RWPE2 (cell line): ENCODE data around the gene IRF7.
"Not testable (repeated sequence)": the region's sequence is repeated elsewhere in the genome, so short reads cannot be mapped to it uniquely, and the experiment has no call there.

ENCODE experiments used
- ATAC-seq: fragments of 200-7000 bp; cut with Tn5 transposase; 3 replicates; pipeline ENCODE4 v1.9.1; 2021; ENCODE audit warnings: low read depth
- DNase-seq: peaks from one replicate; pipeline ENCODE4 v3.0.0-alpha.2; 2020; ENCODE audit warnings: low spot score
- H3K27ac ChIP-seq: fragments of 450-650 bp; 2 replicates; pipeline ENCODE4 v1.5.1; 2017; ENCODE audit warnings: mild to moderate bottlenecking; ENCODE audit not compliant: poor library complexity, severe bottlenecking
- H3K27me3 ChIP-seq: fragments of 250-450 bp; sonication (Bioruptor Pico); 2 replicates; pipeline ENCODE4 v1.5.1; 2021; ENCODE audit warnings: mild to moderate bottlenecking, moderate library complexity; ENCODE audit not compliant: insufficient read depth, poor library complexity, severe bottlenecking
- H3K36me3 ChIP-seq: fragments of 250-450 bp; sonication (Bioruptor Pico); 2 replicates; pipeline ENCODE4 v1.5.1; 2020; ENCODE audit warnings: low read depth, mild to moderate bottlenecking, moderate library complexity
- H3K4me1 ChIP-seq: fragments of 250-450 bp; sonication (Bioruptor Pico); 2 replicates; pipeline ENCODE4 v1.5.1; 2021; ENCODE audit warnings: mild to moderate bottlenecking, moderate library complexity; ENCODE audit not compliant: insufficient read depth, poor library complexity, severe bottlenecking
- H3K4me3 ChIP-seq: fragments of 250-450 bp; sonication (Bioruptor Pico); 2 replicates; pipeline ENCODE4 v1.5.1; 2021; ENCODE audit warnings: mild to moderate bottlenecking, moderate library complexity; ENCODE audit not compliant: severe bottlenecking
- H3K9me3 ChIP-seq: fragments of 250-450 bp; sonication (Bioruptor Pico); 2 replicates; pipeline ENCODE4 v1.5.1; 2021; ENCODE audit warnings: mild to moderate bottlenecking, moderate library complexity; ENCODE audit not compliant: severe bottlenecking
- CTCF ChIP-seq: fragments of 450-650 bp; IDR thresholded peaks from one replicate; pipeline ENCODE4 v1.5.1; 2017; ENCODE audit warnings: mild to moderate bottlenecking, moderate library complexity; ENCODE audit not compliant: poor library complexity, severe bottlenecking

Gene IRF7

GRCh38 chr11:655036-655726, 39.4 kb upstream of the IRF7 start:
- Histone ChIP-seq H3K4me3 (no peak overlapping the region), H3K4me1 (no peaks in the 10 kb centered on the region), H3K27me3 (no peaks in the 10 kb centered on the region), H3K9me3 (no peaks in the 10 kb centered on the region), H3K27ac (no peak overlapping the region), H3K36me3 (peaks cover 50% of the 10 kb centered on the region)
- DNase-seq (no peak), ATAC-seq (no peak)
- TF ChIP-seq CTCF = no peak

GRCh38 chr11:654444-654843, 38.7 kb upstream of the IRF7 start:
- DNase-seq, H3K4me3 ChIP-seq, ATAC-seq, H3K4me1 ChIP-seq, H3K9me3 ChIP-seq, H3K27me3 ChIP-seq, H3K27ac ChIP-seq: not testable (repeated sequence)
- peaks cover 56% of the 10 kb centered on the region for H3K36me3 ChIP-seq

- Histone ChIP-seq H3K27me3 (no peaks in the 10 kb centered on the region), H3K27ac (no peak overlapping the region), H3K36me3 (peaks cover 52% of the 10 kb centered on the region), H3K4me3 (no peak overlapping the region), H3K4me1 (no peaks in the 10 kb centered on the region), H3K9me3 (no peaks in the 10 kb centered on the region)
- DNase-seq (no peak), ATAC-seq (no peak)
- no peak for TF ChIP-seq CTCF
These were observed 38.1 kb upstream of the IRF7 start for GRCh38 chr11:653837-654236.

- ATAC-seq, H3K4me3 ChIP-seq, H3K27ac ChIP-seq: not testable (repeated sequence)
These were observed 37.4 kb upstream of the IRF7 start for GRCh38 chr11:653136-653535.

GRCh38 chr11:650482-650881, 34.7 kb upstream of the IRF7 start:
- no peak overlapping the region for H3K27ac ChIP-seq
- peaks cover 40% of the 10 kb centered on the region for H3K36me3 ChIP-seq
- no peak overlapping the region for H3K4me3 ChIP-seq
- H3K27me3 ChIP-seq = no peaks in the 10 kb centered on the region
- no peak for TF ChIP-seq CTCF
- no peak for DNase-seq
- no peaks in the 10 kb centered on the region for H3K4me1 ChIP-seq
- no peak for ATAC-seq
- no peaks in the 10 kb centered on the region for H3K9me3 ChIP-seq

More at GRCh38 chr11:653136-653535, 37.4 kb upstream of the IRF7 start:
- not testable (repeated sequence) for DNase-seq, H3K9me3 ChIP-seq, H3K27me3 ChIP-seq, H3K4me1 ChIP-seq
- H3K36me3 ChIP-seq = peaks cover 51% of the 10 kb centered on the region

- DNase-seq, H3K4me3 ChIP-seq, ATAC-seq, H3K27me3 ChIP-seq, H3K4me1 ChIP-seq, H3K9me3 ChIP-seq, H3K27ac ChIP-seq: not testable (repeated sequence)
- H3K36me3 ChIP-seq = peaks cover 56% of the 10 kb centered on the region
These were observed 32.0 kb upstream of the IRF7 start for GRCh38 chr11:647672-648158.
